Activated B cell treated with CpG ODN at 0.5 μM for 24 hours (primary cell): Measurements from ENCODE around the gene COA1. TPM values are rescaled to one million over a fixed set of nuclear protein-coding genes. Genes with fewer than 3 reads are reported as not detected.
"Not testable (repeated sequence)": the region's sequence is repeated elsewhere in the genome, so short reads cannot be mapped to it uniquely, and the experiment has no call there.

Experiments
- ATAC-seq: fragments of 200-7000 bp; cut with Tn5 transposase; one replicate; pipeline ENCODE4 v1.10.0; 2021; ENCODE audit warnings: low read depth, mild to moderate bottlenecking, moderate library complexity
- CTCF ChIA-PET: fragments of 350-600 bp; sonication (Branson Sonifier 250); formaldehyde crosslinking; loops from one replicate; lab custom pipeline; 2021; ENCODE audit warnings: antibody characterized with exemption; lab: Charles Lee
- POLR2A ChIA-PET: fragments of 350-600 bp; sonication (Branson Sonifier 250); formaldehyde crosslinking; loops from one replicate; lab custom pipeline; 2021; ENCODE audit warnings: antibody characterized with exemption; lab: Charles Lee
- DNase-seq: peaks from one replicate; pipeline ENCODE4 v3.0.0; 2022
- H3K27ac Mint-ChIP-seq: one replicate; pipeline ENCODE4 v1.8.0; 2020; ENCODE audit warnings: mixed read lengths
- H3K27me3 Mint-ChIP-seq: one replicate; pipeline ENCODE4 v1.8.0; 2021; ENCODE audit warnings: mixed read lengths
- H3K36me3 Mint-ChIP-seq: one replicate; pipeline ENCODE4 v1.8.0; 2021; ENCODE audit warnings: low read depth, mixed read lengths
- H3K4me1 Mint-ChIP-seq: one replicate; pipeline ENCODE4 v1.8.0; 2021; ENCODE audit warnings: mixed read lengths
- H3K4me3 Mint-ChIP-seq: one replicate; pipeline ENCODE4 v1.8.0; 2020; ENCODE audit warnings: mild to moderate bottlenecking, mixed read lengths
- H3K9me3 Mint-ChIP-seq: one replicate; pipeline ENCODE4 v1.8.0; 2020; ENCODE audit warnings: mixed read lengths
- intact Hi-C: fragments of 100-400 bp; cut with micrococcal nuclease; formaldehyde crosslinking; loops from one replicate; pipeline ENCODE4 v1.15.1; 2024
- total RNA-seq: library from RNA; stranded (reverse); gene quantifications from 2 replicates; pipeline ENCODE4 v1.2.3, GENCODE V29; 2022
- TF ChIP-seq, protein P1 (sequence below): fragments of 200-600 bp; IDR thresholded peaks from one replicate; pipeline ENCODE4 v1.8.0; 2022; ENCODE audit warnings: antibody characterized with exemption, mild to moderate bottlenecking

Gene COA1
- total RNA-seq, 1 donor from 2014 or later: 56.9 TPM

DNA sequence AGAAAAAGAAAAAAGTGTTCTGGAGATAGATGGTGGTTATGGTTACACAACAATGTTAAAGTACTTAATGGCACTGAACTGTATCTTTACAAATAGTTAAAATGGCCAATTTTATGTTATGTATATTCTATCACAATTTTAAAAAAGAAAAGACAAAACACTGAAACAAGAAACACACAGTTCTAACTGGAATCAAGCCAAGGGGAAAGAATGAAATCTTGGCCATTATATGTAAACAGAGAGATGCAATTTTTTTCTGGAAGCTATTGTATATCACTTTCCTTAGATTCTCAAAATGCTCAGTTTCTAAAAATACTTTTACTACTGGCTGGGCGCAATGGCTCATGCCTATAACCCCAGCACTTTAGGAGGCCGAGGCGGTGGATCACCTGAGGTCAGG lies 4.1 kb downstream of the COA1 start:
- TF ChIP-seq, protein P1, sequence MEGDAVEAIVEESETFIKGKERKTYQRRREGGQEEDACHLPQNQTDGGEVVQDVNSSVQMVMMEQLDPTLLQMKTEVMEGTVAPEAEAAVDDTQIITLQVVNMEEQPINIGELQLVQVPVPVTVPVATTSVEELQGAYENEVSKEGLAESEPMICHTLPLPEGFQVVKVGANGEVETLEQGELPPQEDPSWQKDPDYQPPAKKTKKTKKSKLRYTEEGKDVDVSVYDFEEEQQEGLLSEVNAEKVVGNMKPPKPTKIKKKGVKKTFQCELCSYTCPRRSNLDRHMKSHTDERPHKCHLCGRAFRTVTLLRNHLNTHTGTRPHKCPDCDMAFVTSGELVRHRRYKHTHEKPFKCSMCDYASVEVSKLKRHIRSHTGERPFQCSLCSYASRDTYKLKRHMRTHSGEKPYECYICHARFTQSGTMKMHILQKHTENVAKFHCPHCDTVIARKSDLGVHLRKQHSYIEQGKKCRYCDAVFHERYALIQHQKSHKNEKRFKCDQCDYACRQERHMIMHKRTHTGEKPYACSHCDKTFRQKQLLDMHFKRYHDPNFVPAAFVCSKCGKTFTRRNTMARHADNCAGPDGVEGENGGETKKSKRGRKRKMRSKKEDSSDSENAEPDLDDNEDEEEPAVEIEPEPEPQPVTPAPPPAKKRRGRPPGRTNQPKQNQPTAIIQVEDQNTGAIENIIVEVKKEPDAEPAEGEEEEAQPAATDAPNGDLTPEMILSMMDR: no peak
- ATAC-seq (no peak), DNase-seq (no peak)
- peaks cover 47% of the 10 kb centered on the region for H3K4me1 Mint-ChIP-seq
- CTCF ChIA-PET: interaction anchor here (1.8 kb wide), 1 partner anchor 143 kb away, joined by 5 read pairs; the partner anchor contains the start of gene STK17A
- POLR2A ChIA-PET: no interaction called here
- no peak overlapping the region for H3K4me3 Mint-ChIP-seq
- H3K36me3 Mint-ChIP-seq: peaks cover 9% of the 10 kb centered on the region
- no peak overlapping the region for H3K27ac Mint-ChIP-seq
- no peaks in the 10 kb centered on the region for H3K9me3 Mint-ChIP-seq
- no peaks in the 10 kb centered on the region for H3K27me3 Mint-ChIP-seq
- intact Hi-C loops: no loop called here

DNA sequence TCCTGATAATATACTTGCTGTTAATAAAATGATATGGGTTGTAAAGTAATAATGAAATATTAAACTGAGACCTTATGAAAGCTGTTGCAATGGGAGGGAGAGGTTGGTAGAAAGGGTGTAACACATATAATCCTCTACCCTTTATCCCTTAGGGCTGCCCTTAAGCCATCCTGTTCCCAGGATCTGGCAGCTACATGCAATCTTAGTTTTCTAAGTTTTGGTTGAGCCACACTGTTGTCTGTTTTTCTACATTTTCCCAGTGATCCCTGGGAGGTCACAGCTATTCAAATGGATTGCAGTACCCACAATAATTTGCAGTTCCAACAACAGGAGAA lies 6.3 kb downstream of the COA1 start:
- POLR2A ChIA-PET: interaction anchor here (2.9 kb wide), 1 partner anchor 140 kb away, joined by 24 read pairs; the partner anchor contains the start of gene STK17A
- Mint-ChIP-seq H3K27ac (no peak overlapping the region), H3K36me3 (peaks cover 11% of the 10 kb centered on the region), H3K4me3 (no peak overlapping the region), H3K4me1 (peaks cover 31% of the 10 kb centered on the region), H3K9me3 (no peaks in the 10 kb centered on the region), H3K27me3 (no peaks in the 10 kb centered on the region)
- no peak for DNase-seq
- TF ChIP-seq, protein P1: no peak
- no peak for ATAC-seq
- CTCF ChIA-PET: interaction anchor here (0.9 to 6.1 kb wide), 4 partner anchors 116 to 781 kb away, joined by 3 to 92 read pairs (median 19); partner anchors contain the start of gene STK17A
- intact Hi-C loops: loop anchor here (5.0 kb wide), 1 partner anchor 286 kb away; no protein-coding TSS in a partner anchor

DNA sequence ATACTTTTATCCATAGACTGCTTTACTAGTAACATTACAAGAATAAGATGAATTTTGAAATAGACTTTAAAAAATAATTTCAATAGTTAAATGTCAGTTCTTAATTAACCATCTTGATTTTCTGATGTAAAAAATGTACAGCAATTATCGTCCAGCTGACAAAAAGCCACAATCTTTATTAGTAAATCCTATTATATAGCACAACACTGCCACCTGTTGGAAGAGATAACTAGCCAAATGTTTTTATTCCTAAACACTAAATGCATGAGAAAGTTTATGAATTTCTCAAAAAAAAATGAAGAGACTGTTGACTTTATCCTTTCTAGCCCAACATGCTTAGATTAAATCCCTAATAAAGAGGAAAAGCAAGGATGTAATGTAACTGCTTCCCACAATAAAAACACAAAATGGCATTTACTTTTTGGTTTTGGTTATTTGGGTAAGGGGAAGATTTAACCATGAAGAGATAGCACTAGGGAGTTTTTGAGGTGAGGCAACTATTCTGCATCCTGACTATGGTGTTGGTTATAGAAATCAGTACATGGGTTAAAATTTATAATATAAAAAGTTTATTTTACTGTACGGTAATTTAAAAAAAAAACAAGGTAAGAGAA lies 8.0 kb downstream of the COA1 start:
- H3K27ac Mint-ChIP-seq: no peak overlapping the region
- CTCF ChIA-PET: interaction anchor here (0.6 to 6.1 kb wide), 10 partner anchors 8 to 783 kb away, joined by 3 to 92 read pairs (median 6); partner anchors contain the start of genes COA1 and STK17A
- ATAC-seq (peak; percentile 25), DNase-seq (no peak)
- POLR2A ChIA-PET: interaction anchor here (0.6 to 2.9 kb wide), 4 partner anchors 21 to 775 kb away, joined by 4 to 24 read pairs (median 4); partner anchors contain the start of gene STK17A
- no peaks in the 10 kb centered on the region for H3K27me3 Mint-ChIP-seq
- TF ChIP-seq, protein P1: peak; percentile 61
- peaks cover 16% of the 10 kb centered on the region for H3K4me1 Mint-ChIP-seq
- H3K36me3 Mint-ChIP-seq: peaks cover 13% of the 10 kb centered on the region
- no peaks in the 10 kb centered on the region for H3K9me3 Mint-ChIP-seq
- no peak overlapping the region for H3K4me3 Mint-ChIP-seq
- intact Hi-C loops: loop anchor here (1.0 to 5.0 kb wide), 7 partner anchors 21 to 1778 kb away; no protein-coding TSS in a partner anchor

DNA sequence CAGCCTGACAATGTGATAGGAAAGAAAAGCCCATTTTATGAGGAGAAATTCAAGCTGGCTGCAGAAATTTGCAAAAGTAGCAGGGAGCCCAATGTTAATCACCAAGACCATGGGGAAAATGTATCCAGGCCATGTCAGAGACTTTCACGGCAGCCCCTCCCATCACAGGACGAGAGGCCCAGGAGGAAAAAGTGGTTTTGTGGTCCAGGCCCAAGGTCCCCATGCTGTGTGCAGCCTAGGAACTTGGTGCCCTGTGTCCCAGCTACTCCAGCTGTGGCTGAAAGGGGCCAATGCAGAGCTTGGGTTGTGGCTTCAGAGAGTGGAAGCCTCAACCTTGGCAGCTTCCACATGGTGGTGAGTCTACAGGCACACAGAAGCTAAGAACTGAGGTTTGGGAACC lies 12.7 kb downstream of the COA1 start:
- H3K4me1 Mint-ChIP-seq: peaks cover 9% of the 10 kb centered on the region
- ChIA-PET CTCF (interaction anchor here (1.3 kb wide), 2 partner anchors 134 to 776 kb away, joined by 3 to 4 read pairs; partner anchors contain the start of gene STK17A), POLR2A (no interaction called here)
- peaks cover 25% of the 10 kb centered on the region for H3K36me3 Mint-ChIP-seq
- no peaks in the 10 kb centered on the region for H3K9me3 Mint-ChIP-seq
- H3K4me3 Mint-ChIP-seq: no peak overlapping the region
- TF ChIP-seq, protein P1: no peak
- DNase-seq: no peak
- ATAC-seq: no peak
- H3K27me3 Mint-ChIP-seq: no peaks in the 10 kb centered on the region
- intact Hi-C loops: no loop called here
- H3K27ac Mint-ChIP-seq: no peak overlapping the region

DNA sequence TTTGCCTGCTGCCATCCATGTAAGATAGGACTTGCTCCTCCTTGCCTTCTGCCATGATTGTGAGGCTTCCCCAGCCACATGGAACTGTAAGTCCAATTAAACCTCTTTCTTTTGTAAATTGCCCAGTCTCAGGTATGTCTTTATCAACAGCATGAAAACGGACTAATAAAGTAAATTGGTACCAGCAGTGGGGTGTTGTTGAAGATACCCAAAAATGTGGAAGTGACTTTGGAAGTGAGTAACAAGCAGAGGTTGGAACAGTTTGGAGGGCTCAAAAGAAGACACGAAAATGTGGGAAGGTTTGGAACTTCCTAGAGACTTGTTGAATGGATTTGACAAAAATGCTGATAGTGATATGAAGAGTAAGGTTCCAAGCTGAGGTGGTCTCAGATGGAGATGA lies 13.4 kb downstream of the COA1 start:
- H3K9me3 Mint-ChIP-seq, intact Hi-C loops, DNase-seq, H3K27me3 Mint-ChIP-seq, H3K27ac Mint-ChIP-seq, H3K4me3 Mint-ChIP-seq, ATAC-seq, H3K4me1 Mint-ChIP-seq, CTCF ChIA-PET, POLR2A ChIA-PET: not testable (repeated sequence)
- peaks cover 26% of the 10 kb centered on the region for H3K36me3 Mint-ChIP-seq
